Muscle layer of colon (tissue), 2 donors: ENCODE data around the gene STX8.
"Not testable (repeated sequence)": the region's sequence is repeated elsewhere in the genome, so short reads cannot be mapped to it uniquely, and the experiment has no call there.

Experiments used
- H3K27ac ChIP-seq: one replicate; pipeline ENCODE4 v1.7.0; 2013; ENCODE audit warnings: low read depth, mild to moderate bottlenecking, low read length, moderate library complexity
- H3K27me3 ChIP-seq, 2 donors: one replicate each; pipeline ENCODE4 v1.7.0; 2013; ENCODE audit warnings: low read length in 2 of 2, mild to moderate bottlenecking in 2 of 2; ENCODE audit not compliant: insufficient read depth in 2 of 2, control insufficient read depth in 1 of 2
- H3K36me3 ChIP-seq: one replicate; pipeline ENCODE4 v1.7.0; 2013; ENCODE audit warnings: mild to moderate bottlenecking, low read length; ENCODE audit not compliant: insufficient read depth
- H3K4me1 ChIP-seq: one replicate; pipeline ENCODE4 v1.7.0; 2013; ENCODE audit warnings: mild to moderate bottlenecking, low read length; ENCODE audit not compliant: insufficient read depth
- H3K4me3 ChIP-seq, 2 donors: one replicate each; pipeline ENCODE4 v1.7.0; 2013; ENCODE audit warnings: low read length in 2 of 2, low read depth in 1 of 2, mild to moderate bottlenecking in 1 of 2, moderate library complexity in 1 of 2
- H3K9ac ChIP-seq: one replicate; pipeline ENCODE4 v1.7.0; 2013; ENCODE audit warnings: low read length
- H3K9me3 ChIP-seq: one replicate; pipeline ENCODE4 v1.7.0; 2013; ENCODE audit warnings: mild to moderate bottlenecking, low read length
- donor health status: abdominal sarcoma.
- donor health status: Adenocarcinoma of cecum.

The STX8 gene

GRCh38 chr17:9575381-9576101 lies at the start of gene STX8:
Gene STX8 (minus strand): TSS chr17:9575820. CDS start chr17:9575808, 12 bp downstream.
- no peaks in the 10 kb centered on the region for H3K36me3 ChIP-seq
- peak within 1 kb of the TSS; percentile 75 to 93 for H3K4me3 ChIP-seq
- no peaks in the 10 kb centered on the region for H3K9me3 ChIP-seq
- peaks cover 6% of the 10 kb centered on the region for H3K4me1 ChIP-seq
- H3K9ac ChIP-seq: peak within 1 kb of the TSS; percentile 86
- H3K27me3 ChIP-seq: no peaks in the 10 kb centered on the region
- peak within 1 kb of the TSS; percentile 78 for H3K27ac ChIP-seq

GRCh38 chr17:9622961-9623360 lies 47.3 kb upstream of the STX8 start:
- Histone ChIP-seq H3K9ac (no peak overlapping the region), H3K27ac (no peak overlapping the region)

GRCh38 chr17:9615486-9615885 lies 39.9 kb upstream of the STX8 start:
- no peaks in the 10 kb centered on the region for H3K27me3 ChIP-seq
- H3K4me1 ChIP-seq: no peaks in the 10 kb centered on the region
- H3K36me3 ChIP-seq: no peaks in the 10 kb centered on the region
- H3K27ac ChIP-seq: no peak overlapping the region
- no peaks in the 10 kb centered on the region for H3K9me3 ChIP-seq
- no peak overlapping the region for H3K9ac ChIP-seq
- no peak overlapping the region for H3K4me3 ChIP-seq

More at GRCh38 chr17:9622961-9623360, 47.3 kb upstream of the STX8 start:
- H3K4me1 ChIP-seq: no peaks in the 10 kb centered on the region
- no peaks in the 10 kb centered on the region for H3K27me3 ChIP-seq
- H3K4me3 ChIP-seq: no peak overlapping the region
- no peaks in the 10 kb centered on the region for H3K9me3 ChIP-seq
- no peaks in the 10 kb centered on the region for H3K36me3 ChIP-seq

GRCh38 chr17:9612006-9612405 lies 36.4 kb upstream of the STX8 start:
- no peaks in the 10 kb centered on the region for H3K4me1 ChIP-seq
- H3K36me3 ChIP-seq: no peaks in the 10 kb centered on the region
- H3K9ac ChIP-seq: no peak overlapping the region
- no peak overlapping the region for H3K4me3 ChIP-seq
- no peak overlapping the region for H3K27ac ChIP-seq
- no peaks in the 10 kb centered on the region for H3K27me3 ChIP-seq
- no peaks in the 10 kb centered on the region for H3K9me3 ChIP-seq

- Histone ChIP-seq H3K4me3 (no peak overlapping the region), H3K4me1 (no peaks in the 10 kb centered on the region), H3K9ac (no peak overlapping the region), H3K9me3 (no peaks in the 10 kb centered on the region), H3K27me3 (no peaks in the 10 kb centered on the region), H3K27ac (no peak overlapping the region), H3K36me3 (no peaks in the 10 kb centered on the region)
Observed at GRCh38 chr17:9611557-9611956, 35.9 kb upstream of the STX8 start.

GRCh38 chr17:9607058-9607457 lies 31.4 kb upstream of the STX8 start:
- not testable (repeated sequence) for H3K27ac ChIP-seq, H3K9me3 ChIP-seq, H3K4me3 ChIP-seq, H3K27me3 ChIP-seq, H3K36me3 ChIP-seq, H3K4me1 ChIP-seq, H3K9ac ChIP-seq

GRCh38 chr17:9606453-9606852 lies 30.8 kb upstream of the STX8 start:
- Histone ChIP-seq H3K9ac (no peak overlapping the region), H3K27me3 (no peaks in the 10 kb centered on the region), H3K9me3 (no peaks in the 10 kb centered on the region), H3K4me3 (no peak overlapping the region), H3K36me3 (no peaks in the 10 kb centered on the region), H3K4me1 (no peaks in the 10 kb centered on the region), H3K27ac (no peak overlapping the region)

GRCh38 chr17:9604583-9604982 lies 29.0 kb upstream of the STX8 start:
- H3K9me3 ChIP-seq, H3K27ac ChIP-seq, H3K27me3 ChIP-seq, H3K36me3 ChIP-seq, H3K4me1 ChIP-seq, H3K9ac ChIP-seq, H3K4me3 ChIP-seq: not testable (repeated sequence)

- Histone ChIP-seq H3K9me3 (no peaks in the 10 kb centered on the region), H3K36me3 (no peaks in the 10 kb centered on the region), H3K4me3 (no peak overlapping the region), H3K4me1 (peaks cover 8% of the 10 kb centered on the region), H3K27me3 (no peaks in the 10 kb centered on the region), H3K27ac (no peak overlapping the region), H3K9ac (no peak overlapping the region)
Observed at GRCh38 chr17:9598661-9599060, 23.0 kb upstream of the STX8 start.

GRCh38 chr17:9597638-9598037 lies 22.0 kb upstream of the STX8 start:
- H3K27ac ChIP-seq, H3K9me3 ChIP-seq, H3K4me3 ChIP-seq, H3K4me1 ChIP-seq, H3K27me3 ChIP-seq, H3K9ac ChIP-seq, H3K36me3 ChIP-seq: not testable (repeated sequence)

- Histone ChIP-seq H3K4me3 (no peak overlapping the region), H3K27me3 (no peaks in the 10 kb centered on the region), H3K4me1 (peaks cover 8% of the 10 kb centered on the region), H3K9ac (no peak overlapping the region), H3K36me3 (no peaks in the 10 kb centered on the region), H3K9me3 (no peaks in the 10 kb centered on the region), H3K27ac (no peak overlapping the region)
Observed at GRCh38 chr17:9594065-9594464, 18.4 kb upstream of the STX8 start.

GRCh38 chr17:9587969-9588656 lies 12.5 kb upstream of the STX8 start:
- Histone ChIP-seq H3K4me1 (no peaks in the 10 kb centered on the region), H3K9me3 (no peaks in the 10 kb centered on the region), H3K27ac (no peak overlapping the region), H3K27me3 (no peaks in the 10 kb centered on the region), H3K9ac (no peak overlapping the region), H3K36me3 (no peaks in the 10 kb centered on the region), H3K4me3 (no peak overlapping the region)
